Stomach smooth muscle (tissue), 2 donors: ENCODE measurements around the gene SDHAF4.
"Not testable (repeated sequence)": the region's sequence is repeated elsewhere in the genome, so short reads cannot be mapped to it uniquely, and the experiment has no call there.

Experiments
- H3K27ac ChIP-seq: one replicate; pipeline ENCODE4 v1.7.0; 2013; ENCODE audit warnings: mild to moderate bottlenecking, low read length, inconsistent platforms
- H3K27me3 ChIP-seq, 2 donors: one replicate each; pipeline ENCODE4 v1.7.0; 2013; ENCODE audit warnings: low read length in 2 of 2; ENCODE audit not compliant: insufficient read depth in 2 of 2, control insufficient read depth in 1 of 2
- H3K36me3 ChIP-seq, 2 donors: one replicate each; pipeline ENCODE4 v1.7.0; 2013; ENCODE audit warnings: low read length in 2 of 2; ENCODE audit not compliant: control insufficient read depth in 2 of 2, insufficient read depth in 2 of 2
- H3K4me1 ChIP-seq: one replicate; pipeline ENCODE4 v1.7.0; 2013; ENCODE audit warnings: low read length; ENCODE audit not compliant: control insufficient read depth, insufficient read depth
- H3K4me3 ChIP-seq, 2 donors: one replicate each; pipeline ENCODE4 v1.7.0; 2013; ENCODE audit warnings: low read length in 2 of 2
- H3K9ac ChIP-seq, 2 donors: one replicate each; pipeline ENCODE4 v1.7.0; 2013; ENCODE audit warnings: low read length in 2 of 2, mild to moderate bottlenecking in 1 of 2
- H3K9me3 ChIP-seq, 2 donors: one replicate each; pipeline ENCODE4 v1.7.0; 2013; ENCODE audit warnings: low read length in 2 of 2; ENCODE audit not compliant: control insufficient read depth in 2 of 2
- donor health status: healthy.
- donor health status: Pancreatic carcinoma.

SDHAF4 gene

DNA sequence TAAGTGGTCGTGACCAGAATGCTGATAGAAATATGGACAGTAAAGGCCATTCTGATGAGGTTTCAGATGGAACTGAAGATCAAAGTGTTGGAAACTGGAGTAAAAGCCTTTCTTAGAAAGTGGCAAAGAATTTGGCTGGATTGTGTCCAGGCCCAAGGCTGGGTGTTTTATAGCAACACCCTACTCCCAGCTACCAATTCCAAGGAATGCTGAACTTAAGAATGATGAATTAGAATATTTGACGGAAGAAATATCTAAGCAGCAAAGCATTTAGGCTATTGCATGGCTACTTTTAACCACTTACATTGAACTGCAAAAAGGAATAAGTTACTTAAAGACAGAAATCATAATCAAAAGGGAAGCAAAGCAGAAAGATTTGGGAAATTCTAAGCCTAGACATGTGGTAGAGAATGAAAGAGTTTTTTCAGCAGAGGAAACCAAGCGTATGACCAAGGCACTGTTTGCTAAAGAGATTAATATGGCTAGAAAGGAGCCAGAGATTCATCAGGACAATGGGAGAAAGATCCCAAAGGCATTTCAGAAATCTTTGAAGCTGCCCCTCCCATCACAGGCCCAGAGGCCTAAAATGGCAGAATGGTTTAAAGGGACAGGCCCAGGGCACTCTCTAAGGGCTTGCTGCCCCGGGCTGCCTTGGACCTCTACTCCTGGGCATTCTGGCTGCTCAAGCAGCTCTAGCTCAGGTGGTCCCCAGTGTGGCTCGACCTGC, 25.8 kb downstream of the SDHAF4 start:
- no peak overlapping the region for H3K27ac ChIP-seq
- H3K27me3 ChIP-seq, result no peaks in the 10 kb centered on the region
- H3K4me1 ChIP-seq, result no peaks in the 10 kb centered on the region
- H3K36me3 ChIP-seq, result peaks cover 0 to 4% of the 10 kb centered on the region in 2 donors
- H3K9me3 ChIP-seq, result no peaks in the 10 kb centered on the region
- no peak overlapping the region for H3K4me3 ChIP-seq
- H3K9ac ChIP-seq, result no peak overlapping the region

DNA sequence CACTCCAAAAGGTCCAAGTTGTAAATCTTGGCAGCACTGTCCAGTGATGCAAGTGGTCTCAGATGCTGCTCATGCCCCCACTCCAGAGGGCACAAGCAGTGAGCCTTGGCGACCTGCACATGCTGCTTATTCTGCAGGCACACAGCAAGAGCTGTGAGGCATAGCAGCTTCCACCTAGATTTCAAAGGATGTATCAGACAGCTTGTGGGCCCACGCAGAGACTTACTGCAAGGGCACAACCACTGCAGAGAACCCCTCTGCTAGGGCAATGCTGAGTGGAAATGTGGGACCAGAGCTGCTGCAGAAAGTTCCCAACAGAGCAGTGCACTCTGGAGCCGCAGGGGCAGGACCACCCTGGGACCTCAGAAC, 26.4 kb downstream of the SDHAF4 start:
- no peak overlapping the region for H3K27ac ChIP-seq

DNA sequence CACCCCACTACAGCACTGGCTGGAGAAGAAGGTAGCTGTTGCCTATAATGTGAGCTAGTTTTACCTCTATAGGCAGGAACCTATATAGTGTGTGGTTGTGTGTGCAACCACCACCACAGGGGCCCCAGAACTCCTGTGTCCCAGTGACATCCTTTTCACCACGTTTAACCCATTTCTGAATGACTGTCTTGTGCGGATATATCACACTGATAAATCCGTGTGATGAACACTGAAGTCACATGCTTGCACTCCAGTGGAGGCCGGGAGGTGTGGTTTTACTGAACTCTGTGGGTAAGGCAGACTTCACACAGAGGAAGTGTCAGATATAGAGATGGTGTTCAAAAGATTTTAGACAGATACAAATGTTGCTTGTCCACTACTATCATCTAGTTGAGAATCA, 32.5 kb downstream of the SDHAF4 start:
- H3K9ac ChIP-seq, result no peak overlapping the region
- H3K36me3 ChIP-seq, result no peaks in the 10 kb centered on the region
- no peaks in the 10 kb centered on the region for H3K9me3 ChIP-seq
- H3K4me1 ChIP-seq, result no peaks in the 10 kb centered on the region
- no peak overlapping the region for H3K4me3 ChIP-seq
- H3K27me3 ChIP-seq, result no peaks in the 10 kb centered on the region
- no peak overlapping the region for H3K27ac ChIP-seq

More for the DNA sequence above, 26.4 kb downstream of the SDHAF4 start:
- Histone ChIP-seq H3K9ac (no peak overlapping the region), H3K4me3 (no peak overlapping the region), H3K9me3 (no peaks in the 10 kb centered on the region), H3K27me3 (no peaks in the 10 kb centered on the region), H3K36me3 (peaks cover 0 to 4% of the 10 kb centered on the region in 2 donors), H3K4me1 (no peaks in the 10 kb centered on the region)

DNA sequence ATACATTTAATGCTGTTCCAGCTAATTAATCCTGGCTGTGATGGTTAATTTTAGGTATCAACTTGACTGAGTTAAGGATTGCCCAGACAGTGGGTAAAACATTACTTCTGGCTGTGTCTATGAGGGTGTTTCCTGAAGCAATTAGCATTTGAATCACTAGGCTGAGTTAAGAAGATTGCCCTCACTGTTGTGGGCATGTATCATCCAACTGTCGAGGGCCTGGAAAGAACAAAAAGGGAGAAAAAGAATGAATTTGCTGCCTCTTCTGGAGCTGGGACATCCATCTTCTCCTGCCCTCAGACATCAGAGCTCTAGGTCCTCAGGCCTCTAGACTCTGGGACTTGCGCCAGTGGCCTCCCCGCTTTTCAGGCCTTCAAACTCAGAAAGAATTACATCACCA, 34.3 kb downstream of the SDHAF4 start:
- H3K4me1 ChIP-seq, result no peaks in the 10 kb centered on the region
- H3K9me3 ChIP-seq, result no peaks in the 10 kb centered on the region
- no peak overlapping the region for H3K27ac ChIP-seq
- no peak overlapping the region for H3K9ac ChIP-seq
- H3K4me3 ChIP-seq, result no peak overlapping the region
- no peaks in the 10 kb centered on the region for H3K36me3 ChIP-seq
- H3K27me3 ChIP-seq, result no peaks in the 10 kb centered on the region

DNA sequence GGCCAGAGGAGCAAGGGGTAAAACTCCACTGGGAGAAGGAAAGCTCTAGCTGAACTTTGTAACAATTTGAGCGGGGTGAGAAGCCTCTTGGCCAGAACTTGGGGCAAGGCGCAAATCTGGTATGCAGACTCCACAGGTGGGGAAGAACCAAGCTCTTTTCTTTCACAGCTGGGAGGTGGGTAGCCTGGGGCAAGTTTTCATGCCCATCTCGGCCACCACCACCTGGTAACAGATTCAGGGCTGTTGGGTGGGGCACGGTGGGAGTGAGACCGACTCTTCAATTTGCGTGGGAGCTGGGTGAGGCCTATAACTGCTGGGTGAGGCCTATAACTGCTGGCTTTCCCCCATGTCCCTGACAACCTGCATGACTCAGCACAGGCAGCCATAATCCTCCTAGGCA, 37.5 kb downstream of the SDHAF4 start:
- H3K4me1 ChIP-seq, result no peaks in the 10 kb centered on the region
- H3K4me3 ChIP-seq, result no peak overlapping the region
- no peaks in the 10 kb centered on the region for H3K9me3 ChIP-seq
- H3K9ac ChIP-seq, result no peak overlapping the region
- H3K27me3 ChIP-seq, result no peaks in the 10 kb centered on the region
- H3K27ac ChIP-seq, result no peak overlapping the region
- H3K36me3 ChIP-seq, result no peaks in the 10 kb centered on the region

DNA sequence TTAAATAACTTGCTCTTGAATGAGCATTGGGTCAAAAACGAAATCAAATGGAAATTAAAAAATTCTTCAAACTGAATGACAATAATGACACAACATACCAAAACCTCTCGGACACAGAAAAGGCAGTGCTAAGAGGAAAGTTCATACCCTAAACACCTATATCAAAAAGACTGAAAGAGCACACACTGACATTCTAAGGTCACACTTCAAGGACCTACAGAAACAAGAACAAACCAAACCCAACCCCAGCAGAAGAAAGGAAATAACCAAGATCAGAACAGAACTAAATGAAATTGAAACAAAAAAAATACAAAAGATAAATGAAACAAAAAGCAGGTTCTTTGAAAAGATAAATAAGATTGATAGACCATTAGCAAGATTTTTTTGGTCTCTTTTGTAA, 40.6 kb downstream of the SDHAF4 start:
- H3K27me3 ChIP-seq, H3K9ac ChIP-seq, H3K27ac ChIP-seq, H3K4me1 ChIP-seq, H3K4me3 ChIP-seq, H3K36me3 ChIP-seq, H3K9me3 ChIP-seq: not testable (repeated sequence)

DNA sequence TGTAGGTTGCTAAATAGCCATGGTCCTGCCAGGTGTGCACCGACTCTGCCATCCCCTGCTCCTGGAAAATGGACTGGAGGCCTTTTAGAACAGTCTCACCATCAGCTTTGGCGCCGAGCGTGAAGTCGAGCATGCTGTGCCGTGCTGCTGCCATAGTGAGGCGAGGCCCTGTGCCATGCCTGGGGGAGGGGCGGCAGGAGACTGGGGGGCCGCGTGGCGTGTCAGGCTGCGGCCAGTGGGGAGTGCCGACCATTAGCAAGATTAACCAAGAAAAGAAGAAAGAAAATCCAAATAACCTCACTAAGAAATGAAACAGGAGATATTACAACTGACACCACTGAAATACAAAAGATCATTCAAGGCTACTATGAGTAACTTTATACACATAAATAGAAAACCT, 42.5 kb downstream of the SDHAF4 start:
- H3K9me3 ChIP-seq, H3K4me3 ChIP-seq, H3K4me1 ChIP-seq, H3K27ac ChIP-seq, H3K27me3 ChIP-seq, H3K9ac ChIP-seq, H3K36me3 ChIP-seq: not testable (repeated sequence)

DNA sequence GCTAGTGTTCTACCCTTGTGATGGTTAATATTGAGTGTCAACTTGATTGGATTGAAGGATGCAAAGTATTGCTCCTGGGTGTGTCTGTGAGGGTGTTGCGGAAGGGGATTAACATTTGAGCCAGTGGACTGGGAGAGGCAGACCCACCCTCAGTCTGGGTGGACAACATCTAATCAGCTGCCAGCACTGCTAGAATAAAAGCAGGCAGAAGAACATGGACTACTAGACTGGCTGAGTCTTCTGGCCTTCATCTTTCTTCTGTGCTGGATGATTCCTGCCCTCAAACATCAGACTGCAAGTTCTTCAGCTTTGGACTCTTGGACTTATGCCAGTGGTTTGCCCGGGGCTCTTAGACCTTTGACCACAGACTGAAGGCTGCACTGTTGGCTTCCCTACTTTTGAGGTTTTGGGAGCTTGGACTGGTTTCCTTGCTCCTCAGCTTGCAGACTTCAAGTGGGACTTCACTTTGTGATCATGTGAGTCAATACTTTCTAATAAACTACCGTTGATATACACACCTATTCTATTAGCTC, 50.1 kb downstream of the SDHAF4 start:
- Histone ChIP-seq H3K27me3 (no peaks in the 10 kb centered on the region), H3K36me3 (no peaks in the 10 kb centered on the region)

DNA sequence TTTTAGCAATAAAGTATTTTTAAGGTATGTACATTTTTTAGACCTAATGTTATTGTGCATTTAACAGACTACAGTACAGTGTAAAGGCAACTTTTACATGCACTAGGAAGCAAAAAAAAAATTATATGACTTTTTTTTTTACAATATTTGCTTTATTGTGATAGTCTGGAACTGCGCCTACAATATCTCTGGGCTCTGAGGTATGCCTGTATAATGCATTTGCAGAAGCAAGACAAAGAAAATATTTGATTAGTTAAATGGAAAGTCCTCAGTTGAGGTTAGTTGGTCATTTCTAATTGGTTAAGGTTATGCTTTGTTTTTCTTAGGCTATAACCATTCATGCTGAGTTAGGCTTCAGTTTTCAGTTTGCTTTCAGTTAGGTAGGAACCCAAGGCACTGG, 54.0 kb downstream of the SDHAF4 start:
- H3K4me3 ChIP-seq, result no peak overlapping the region
- H3K27ac ChIP-seq, result no peak overlapping the region
- no peaks in the 10 kb centered on the region for H3K4me1 ChIP-seq
- H3K27me3 ChIP-seq, result no peaks in the 10 kb centered on the region
- H3K9ac ChIP-seq, result no peak overlapping the region
- no peaks in the 10 kb centered on the region for H3K36me3 ChIP-seq
- no peaks in the 10 kb centered on the region for H3K9me3 ChIP-seq

More for the DNA sequence above, 50.1 kb downstream of the SDHAF4 start:
- Histone ChIP-seq H3K4me1 (no peaks in the 10 kb centered on the region), H3K9ac (no peak overlapping the region), H3K27ac (no peak overlapping the region), H3K9me3 (no peaks in the 10 kb centered on the region), H3K4me3 (no peak overlapping the region)

GRCh38 chr6:70622461-70622860, 55.7 kb downstream of the SDHAF4 start:
- Histone ChIP-seq H3K9ac (no peak overlapping the region), H3K9me3 (no peaks in the 10 kb centered on the region), H3K4me3 (no peak overlapping the region), H3K27me3 (no peaks in the 10 kb centered on the region), H3K27ac (no peak overlapping the region), H3K4me1 (no peaks in the 10 kb centered on the region), H3K36me3 (no peaks in the 10 kb centered on the region)

DNA sequence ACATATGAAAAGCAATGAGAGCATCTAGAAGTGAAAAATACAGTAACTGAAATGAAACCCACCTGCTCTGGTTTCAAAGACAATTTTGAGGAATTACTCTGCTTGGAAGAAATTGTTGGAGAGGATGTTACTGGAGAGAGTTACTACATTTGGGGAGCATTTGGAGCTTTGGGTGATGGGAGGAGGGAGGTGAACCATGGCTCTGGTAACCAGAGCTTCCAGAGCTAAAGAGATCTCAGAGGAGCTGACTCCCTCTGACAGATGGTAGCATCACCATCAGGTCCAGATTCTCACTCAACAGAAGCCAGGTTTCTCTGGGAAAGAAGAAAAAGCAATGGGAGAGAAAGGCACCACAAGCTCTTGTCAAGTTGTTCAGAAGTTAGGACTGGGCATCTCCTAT, 58.7 kb downstream of the SDHAF4 start:
- H3K9ac ChIP-seq, result no peak overlapping the region
- no peaks in the 10 kb centered on the region for H3K9me3 ChIP-seq
- H3K4me3 ChIP-seq, result no peak overlapping the region
- no peaks in the 10 kb centered on the region for H3K36me3 ChIP-seq
- H3K27ac ChIP-seq, result no peak overlapping the region
- no peaks in the 10 kb centered on the region for H3K27me3 ChIP-seq
- no peaks in the 10 kb centered on the region for H3K4me1 ChIP-seq
